Right lobe of liver (tissue), 4 donors: ENCODE results near the gene CALY.

Experiments
- POLR2A ChIP-seq: fragments of 450-650 bp; IDR thresholded peaks from one replicate; pipeline ENCODE4 v1.6.1; 2017; ENCODE audit warnings: antibody characterized with exemption, mild to moderate bottlenecking
- TF ChIP-seq, protein P1 (sequence below), 4 donors: fragments of 200-600 bp in 3 of 4; fragments of 450-650 bp in 1 of 4; IDR thresholded peaks; one replicate each; pipeline versions ENCODE4 v1.5.1 to v1.8.0; 2016 to 2022; ENCODE audit warnings: antibody characterized with exemption in 4 of 4, mild to moderate bottlenecking in 2 of 4
- donor health status: DM: no; HTN: no; CAD: no.
- donor health status: DM: no; HTN: no; CAD: no.
- donor health status: DM: no; HTN: yes; CAD: no.

- TF ChIP-seq, protein P1, sequence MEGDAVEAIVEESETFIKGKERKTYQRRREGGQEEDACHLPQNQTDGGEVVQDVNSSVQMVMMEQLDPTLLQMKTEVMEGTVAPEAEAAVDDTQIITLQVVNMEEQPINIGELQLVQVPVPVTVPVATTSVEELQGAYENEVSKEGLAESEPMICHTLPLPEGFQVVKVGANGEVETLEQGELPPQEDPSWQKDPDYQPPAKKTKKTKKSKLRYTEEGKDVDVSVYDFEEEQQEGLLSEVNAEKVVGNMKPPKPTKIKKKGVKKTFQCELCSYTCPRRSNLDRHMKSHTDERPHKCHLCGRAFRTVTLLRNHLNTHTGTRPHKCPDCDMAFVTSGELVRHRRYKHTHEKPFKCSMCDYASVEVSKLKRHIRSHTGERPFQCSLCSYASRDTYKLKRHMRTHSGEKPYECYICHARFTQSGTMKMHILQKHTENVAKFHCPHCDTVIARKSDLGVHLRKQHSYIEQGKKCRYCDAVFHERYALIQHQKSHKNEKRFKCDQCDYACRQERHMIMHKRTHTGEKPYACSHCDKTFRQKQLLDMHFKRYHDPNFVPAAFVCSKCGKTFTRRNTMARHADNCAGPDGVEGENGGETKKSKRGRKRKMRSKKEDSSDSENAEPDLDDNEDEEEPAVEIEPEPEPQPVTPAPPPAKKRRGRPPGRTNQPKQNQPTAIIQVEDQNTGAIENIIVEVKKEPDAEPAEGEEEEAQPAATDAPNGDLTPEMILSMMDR (IDR thresholded peaks at IDR 0.05) = no peak
- no peak for TF ChIP-seq POLR2A
Measured at GRCh38 chr10:133358925-133359310, 22.2 kb upstream of the CALY start.
